GM12878 (cell line): ENCODE measurements around the gene HBZ. TPM values are rescaled to one million over a fixed set of nuclear protein-coding genes. Genes with fewer than 3 reads are reported as not detected.
"Not testable (repeated sequence)": the region's sequence is repeated elsewhere in the genome, so short reads cannot be mapped to it uniquely, and the experiment has no call there.

Experiments used
- ATAC-seq: fragments of 200-7000 bp; cut with Tn5 transposase; 3 replicates; pipeline ENCODE4 v1.9.1; 2020; ENCODE audit warnings: mild to moderate bottlenecking, moderate library complexity
- BruUV-seq: library from RNA; stranded (reverse); fragments of 400-500 nt; replicated peaks from 2 replicates; lab custom pipeline; 2021; lab: Mats Ljungman, UMichigan
- CTCF ChIA-PET: fragments of 300-600 bp; sonication (Branson Sonifier 250); formaldehyde crosslinking; extraction: SDS; loops from one replicate; lab custom pipeline; 2021; ENCODE audit warnings: inconsistent platforms; lab: Yijun Ruan, JAX
- POLR2A ChIA-PET: fragments of 350-600 bp; formaldehyde crosslinking; extraction: SDS; loops from one replicate; lab custom pipeline; 2021; ENCODE audit warnings: inconsistent platforms; lab: Charles Lee
- RAD21 ChIA-PET: fragments of 300-600 bp; sonication (Branson Sonifier 250); formaldehyde crosslinking; loops from one replicate; lab custom pipeline; 2023; ENCODE audit warnings: antibody characterized with exemption; ENCODE audit not compliant: unreplicated experiment; lab: Charles Lee
- SMC1A ChIA-PET: fragments of 300-600 bp; sonication (Branson Sonifier 250); formaldehyde crosslinking; loops from one replicate; lab custom pipeline; 2023; ENCODE audit not compliant: unreplicated experiment, uncharacterized antibody; lab: Charles Lee
- DNase-seq: peaks from one replicate; pipeline ENCODE4 v3.0.0-alpha.2; 2011; ENCODE audit warnings: low read depth, low spot score
- FAIRE-seq: peaks from 3 replicates; lab custom pipeline; 2011; peaks lifted over from hg19 to GRCh38; lab: Jason Lieb, UNC
- H2AFZ ChIP-seq: 2 replicates; pipeline ENCODE4 v1.6.0; 2011; ENCODE audit warnings: low read depth, low read length, control low read depth; ENCODE audit not compliant: control insufficient read depth
- H3K27ac ChIP-seq: 2 replicates; pipeline ENCODE4 v1.5.1; 2011; ENCODE audit warnings: control low read depth; ENCODE audit not compliant: control insufficient read depth, insufficient read depth
- H3K27me3 ChIP-seq, 2 experiments: replicated peaks in 1 of 2; 2 replicates each; pipeline versions ENCODE4 v1.6.0 to v1.6.1; 2011; ENCODE audit warnings: low read length in 1 of 2; ENCODE audit not compliant: control insufficient read depth in 2 of 2, insufficient read depth in 2 of 2
- H3K36me3 ChIP-seq, 2 experiments: 2 replicates each; pipeline ENCODE4 v1.5.1; 2011; ENCODE audit warnings: low read length in 1 of 2; ENCODE audit not compliant: control insufficient read depth in 2 of 2, insufficient read depth in 2 of 2
- H3K4me1 ChIP-seq: 2 replicates; pipeline ENCODE4 v1.6.1; 2011; ENCODE audit warnings: mild to moderate bottlenecking, low read length, moderate library complexity, mixed read lengths; ENCODE audit not compliant: control insufficient read depth, insufficient read depth
- H3K4me2 ChIP-seq: 2 replicates; pipeline ENCODE4 v1.6.0; 2011; ENCODE audit warnings: control low read depth; ENCODE audit not compliant: control insufficient read depth, insufficient read depth
- H3K4me3 ChIP-seq: fragments of 200-600 bp; sonication (generic); 2 replicates; pipeline ENCODE4 v1.5.1; 2016
- H3K79me2 ChIP-seq: 2 replicates; pipeline ENCODE4 v1.6.0; 2011; ENCODE audit warnings: low read length; ENCODE audit not compliant: control insufficient read depth, insufficient read depth
- H3K9ac ChIP-seq: 2 replicates; pipeline ENCODE4 v1.8.0; 2011; ENCODE audit warnings: low read length, control low read depth, mixed read lengths; ENCODE audit not compliant: control insufficient read depth, insufficient read depth
- H3K9me3 ChIP-seq: replicated peaks from 3 replicates; pipeline ENCODE4 v1.5.1; 2011; ENCODE audit warnings: mild to moderate bottlenecking, low read length; ENCODE audit not compliant: control insufficient read depth, insufficient read depth
- H4K20me1 ChIP-seq: 2 replicates; pipeline ENCODE4 v1.6.0; 2011; ENCODE audit not compliant: control insufficient read depth, insufficient read depth
- EP300 ChIP-seq, 2 experiments: fragments of 150-350 bp in 1 of 2; IDR thresholded peaks; 2 replicates each; pipeline ENCODE4 v1.6.1; 2011 to 2012; ENCODE audit warnings: low read depth in 2 of 2, low read length in 2 of 2, borderline replicate concordance in 1 of 2, improper control_type of control experiment in 1 of 2, inconsistent platforms in 1 of 2; ENCODE audit not compliant: control insufficient read depth in 1 of 2
- ETV6 ChIP-seq, 2 experiments: fragments of 450-650 bp in 1 of 2; IDR thresholded peaks in 1 of 2; conservative IDR thresholded peaks in 1 of 2; 2 replicates each; pipeline ENCODE4 v1.6.1; 2014; ENCODE audit warnings: antibody characterized with exemption in 1 of 2, borderline replicate concordance in 1 of 2, low read depth in 1 of 2, mild to moderate bottlenecking in 1 of 2, moderate library complexity in 1 of 2
- POU2F2 ChIP-seq: IDR thresholded peaks from 3 replicates; pipeline ENCODE4 v1.6.1; 2011; ENCODE audit warnings: low read depth, mild to moderate bottlenecking, low read length, borderline replicate concordance
- RELA ChIP-seq: fragments of 450-650 bp; IDR thresholded peaks from 2 replicates; pipeline ENCODE4 v1.8.0; 2014; ENCODE audit warnings: borderline replicate concordance; ENCODE audit not compliant: partially characterized antibody
- ZNF24 ChIP-seq: fragments of 450-650 bp; IDR thresholded peaks from 2 replicates; pipeline ENCODE4 v1.6.1; 2017; ENCODE audit warnings: antibody characterized with exemption, mild to moderate bottlenecking
- WGBS: methylation state at CpG from one replicate; pipeline ENCODE4 v1.1.6; 2016; ENCODE audit warnings: low lambda C conversion rate; ENCODE audit not compliant: insufficient replicate concordance, insufficient coverage; ENCODE audit errors: missing lambda C conversion rate; 5-methylcytosine and 5-hydroxymethylcytosine counted together
- in situ Hi-C: fragments of 300-500 bp; cut with MboI; formaldehyde crosslinking; loops from 9 replicates; pipeline ENCODE4 v1.14.3; 2018; ENCODE audit warnings: mixed read lengths
- intact Hi-C: fragments of 100-400 bp; cut with micrococcal nuclease; formaldehyde crosslinking; loops from one replicate; pipeline ENCODE4 v1.14.2; 2022; ENCODE audit not compliant: unreplicated experiment
- polyA plus RNA-seq, 11 experiments: library from polyadenylated mRNA; depleted of rRNA in 4 of 11; unstranded in 6 of 11; stranded (reverse) in 5 of 11; fragments of >200 nt; fragmentation: Nextera tagmentation in 4 of 11; fragmentation: Illumina TruSeq in 1 of 11; extraction: Ambion mirVana in 4 of 11; extraction: Trizol in 1 of 11; gene quantifications; 1 replicate in 1 of 11; 2 replicates in 10 of 11; pipeline versions ENCODE4 v1.2.1 to v1.2.3, GENCODE V29; 2011 to 2016; ENCODE audit warnings: inconsistent platforms in 2 of 11, missing spikeins in 2 of 11, low read depth in 1 of 11
- total RNA-seq, 4 experiments: library from RNA; depleted of rRNA in 3 of 4; stranded (reverse); fragments of >200 nt in 3 of 4; fragmentation: Illumina TruSeq in 1 of 4; extraction: Trizol in 1 of 4; gene quantifications; 2 replicates each; pipeline versions ENCODE4 v1.2.1 to v1.2.3, GENCODE V29; 2013 to 2021
- TF ChIP-seq, protein P1 (sequence below): fragments of 450-650 bp; IDR thresholded peaks from 2 replicates; pipeline ENCODE4 v1.6.1; 2017; ENCODE audit warnings: low read depth, mild to moderate bottlenecking, moderate library complexity

HBZ gene
- total and polyA plus RNA-seq, 10 of the 15 experiments (the other 5 are each of a cell fraction or from before 2014, with no cell fraction given): 0.49 TPM; not detected in 9

DNA sequence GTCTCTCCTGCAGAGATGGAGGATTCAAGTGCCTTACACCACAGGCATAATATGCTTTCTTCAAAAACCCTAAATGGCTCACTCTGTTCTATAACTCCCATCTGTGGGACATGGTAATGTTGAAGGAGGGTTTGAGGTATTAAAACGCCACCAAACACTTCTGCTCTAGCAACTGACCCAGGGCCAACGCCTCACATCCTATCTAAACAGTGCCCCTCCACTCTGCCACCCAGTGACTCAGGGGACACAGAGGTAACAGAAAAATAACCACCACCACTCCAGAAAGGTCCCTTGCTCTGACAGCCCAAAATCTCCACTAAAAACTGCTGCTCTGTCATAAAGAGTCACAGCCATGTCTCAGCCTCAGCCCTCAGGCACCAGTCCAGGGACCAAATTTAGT lies 31.7 kb upstream of the HBZ start (continued):
- TF ChIP-seq ETV6 (conservative IDR thresholded peaks at IDR 0.05 in 1 of 2, IDR thresholded peaks at IDR 0.05 in 1 of 2; ENCODE audit: borderline replicate concordance in 1 of 2, low read depth in 1 of 2): no peak

DNA sequence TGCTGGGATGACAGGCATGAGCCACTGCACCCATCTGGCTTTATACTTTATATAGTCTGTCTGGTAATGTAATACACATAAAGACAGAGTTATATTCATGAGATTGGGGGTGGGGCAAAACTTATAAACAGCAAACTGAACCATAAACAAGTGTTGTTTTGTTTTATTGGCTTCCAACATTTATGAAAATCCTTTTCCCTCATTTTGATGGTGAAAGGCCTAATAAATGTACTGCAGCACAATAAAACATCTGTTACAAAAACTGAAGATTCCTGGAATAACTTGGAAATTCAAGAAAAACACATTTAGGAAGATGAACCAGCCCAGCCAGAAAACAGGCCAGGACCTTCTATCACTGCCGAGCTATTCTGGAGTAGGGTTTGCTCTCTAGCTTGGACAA lies 30.1 kb upstream of the HBZ start:
- Histone ChIP-seq H3K79me2 (no peaks in the 10 kb centered on the region), H3K9me3 (no peaks in the 10 kb centered on the region), H3K27me3 (no peaks in the 10 kb centered on the region), H3K27ac (no peak overlapping the region), H3K4me3 (no peak overlapping the region), H3K4me1 (no peaks in the 10 kb centered on the region), H4K20me1 (no peaks in the 10 kb centered on the region), H3K9ac (no peak overlapping the region), H3K4me2 (no peak overlapping the region), H3K36me3 (peaks cover 2 to 5% of the 10 kb centered on the region in 2 experiments; a peak in 3 of 4 replicates), H2AFZ (no peak overlapping the region)
- POLR2A ChIA-PET: no interaction called here
- no peak for TF ChIP-seq ZNF24
- no peak for TF ChIP-seq EP300 (IDR thresholded peaks at IDR 0.05; ENCODE audit: borderline replicate concordance in 1 of 2, control insufficient read depth in 1 of 2, low read depth in 2 of 2, low read length in 2 of 2)
- no peak for TF ChIP-seq POU2F2
- TF ChIP-seq, protein P1, sequence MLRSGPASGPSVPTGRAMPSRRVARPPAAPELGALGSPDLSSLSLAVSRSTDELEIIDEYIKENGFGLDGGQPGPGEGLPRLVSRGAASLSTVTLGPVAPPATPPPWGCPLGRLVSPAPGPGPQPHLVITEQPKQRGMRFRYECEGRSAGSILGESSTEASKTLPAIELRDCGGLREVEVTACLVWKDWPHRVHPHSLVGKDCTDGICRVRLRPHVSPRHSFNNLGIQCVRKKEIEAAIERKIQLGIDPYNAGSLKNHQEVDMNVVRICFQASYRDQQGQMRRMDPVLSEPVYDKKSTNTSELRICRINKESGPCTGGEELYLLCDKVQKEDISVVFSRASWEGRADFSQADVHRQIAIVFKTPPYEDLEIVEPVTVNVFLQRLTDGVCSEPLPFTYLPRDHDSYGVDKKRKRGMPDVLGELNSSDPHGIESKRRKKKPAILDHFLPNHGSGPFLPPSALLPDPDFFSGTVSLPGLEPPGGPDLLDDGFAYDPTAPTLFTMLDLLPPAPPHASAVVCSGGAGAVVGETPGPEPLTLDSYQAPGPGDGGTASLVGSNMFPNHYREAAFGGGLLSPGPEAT: no peak
- no peak for TF ChIP-seq RELA
- SMC1A ChIA-PET: no interaction called here
- in situ Hi-C loops: no loop called here
- DNase-seq: no peak
- BruUV-seq: no TSS peak
- no peak for ATAC-seq
- CTCF ChIA-PET: no interaction called here
- RAD21 ChIA-PET: no interaction called here
- FAIRE-seq: no peak
- WGBS: 100% methylated on average over 1 of the region's 1 CpG
- intact Hi-C loops: no loop called here

DNA sequence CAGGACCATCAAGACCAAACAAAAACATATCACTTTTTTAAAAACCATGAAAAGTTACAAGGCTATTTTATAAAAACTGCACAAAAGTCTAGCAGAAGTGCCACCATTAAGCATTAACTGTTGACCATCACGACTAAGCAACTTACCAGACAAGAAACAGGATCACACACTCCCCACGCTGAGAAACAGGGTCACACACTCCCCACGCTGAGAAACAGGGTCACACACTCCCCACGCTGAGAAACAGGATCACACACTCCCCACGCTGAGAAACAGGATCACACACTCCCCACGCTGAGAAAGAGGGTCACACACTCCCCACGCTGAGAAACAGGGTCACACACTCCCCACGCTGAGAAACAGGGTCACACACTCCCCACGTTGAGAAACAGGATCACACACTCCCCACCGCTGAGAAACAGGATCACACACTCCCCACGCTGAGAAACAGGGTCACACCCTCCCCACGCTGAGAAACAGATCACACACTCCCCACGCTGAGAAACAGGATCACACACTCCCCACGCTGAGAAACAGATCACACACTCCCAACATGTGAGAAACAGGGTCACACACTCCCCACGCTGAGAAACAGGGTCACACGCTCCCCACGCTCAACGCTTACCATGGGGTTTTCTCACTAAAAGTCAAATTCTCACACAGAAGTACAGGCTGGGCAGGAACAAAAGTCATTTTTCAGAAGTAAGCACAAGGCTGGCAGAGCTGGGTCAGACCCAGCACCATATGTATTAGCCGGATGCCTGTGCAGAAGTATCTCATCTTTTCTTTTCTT lies 28.7 kb upstream of the HBZ start:
- BruUV-seq, CTCF ChIA-PET, intact Hi-C loops, H3K4me3 ChIP-seq, H3K4me1 ChIP-seq, H2AFZ ChIP-seq, POLR2A ChIA-PET, H3K9me3 ChIP-seq, H3K27ac ChIP-seq, in situ Hi-C loops, ATAC-seq, H3K4me2 ChIP-seq, H4K20me1 ChIP-seq, H3K9ac ChIP-seq, SMC1A ChIA-PET, DNase-seq, H3K36me3 ChIP-seq, H3K79me2 ChIP-seq, RAD21 ChIA-PET, H3K27me3 ChIP-seq, FAIRE-seq: not testable (repeated sequence)
- 91% methylated on average over 17 of the region's 19 CpGs for WGBS
